GM20000 (cell line): ENCODE results near the gene RAI2.
"Not testable (repeated sequence)": the region's sequence is repeated elsewhere in the genome, so short reads cannot be mapped to it uniquely, and the experiment has no call there.

Experiments used
- DNase-seq: peaks from one replicate; pipeline ENCODE4 v3.0.0; 2012; ENCODE audit warnings: low spot score
- TF ChIP-seq, protein P1 (sequence below): IDR thresholded peaks from 2 replicates; pipeline ENCODE4 v1.5.1; 2012; ENCODE audit warnings: mild to moderate bottlenecking, control low read depth; ENCODE audit errors: extremely low read depth, missing control alignments

Gene RAI2

GRCh38 chrX:17787557-17787956, 73.5 kb downstream of the RAI2 start:
- TF ChIP-seq, protein P1, sequence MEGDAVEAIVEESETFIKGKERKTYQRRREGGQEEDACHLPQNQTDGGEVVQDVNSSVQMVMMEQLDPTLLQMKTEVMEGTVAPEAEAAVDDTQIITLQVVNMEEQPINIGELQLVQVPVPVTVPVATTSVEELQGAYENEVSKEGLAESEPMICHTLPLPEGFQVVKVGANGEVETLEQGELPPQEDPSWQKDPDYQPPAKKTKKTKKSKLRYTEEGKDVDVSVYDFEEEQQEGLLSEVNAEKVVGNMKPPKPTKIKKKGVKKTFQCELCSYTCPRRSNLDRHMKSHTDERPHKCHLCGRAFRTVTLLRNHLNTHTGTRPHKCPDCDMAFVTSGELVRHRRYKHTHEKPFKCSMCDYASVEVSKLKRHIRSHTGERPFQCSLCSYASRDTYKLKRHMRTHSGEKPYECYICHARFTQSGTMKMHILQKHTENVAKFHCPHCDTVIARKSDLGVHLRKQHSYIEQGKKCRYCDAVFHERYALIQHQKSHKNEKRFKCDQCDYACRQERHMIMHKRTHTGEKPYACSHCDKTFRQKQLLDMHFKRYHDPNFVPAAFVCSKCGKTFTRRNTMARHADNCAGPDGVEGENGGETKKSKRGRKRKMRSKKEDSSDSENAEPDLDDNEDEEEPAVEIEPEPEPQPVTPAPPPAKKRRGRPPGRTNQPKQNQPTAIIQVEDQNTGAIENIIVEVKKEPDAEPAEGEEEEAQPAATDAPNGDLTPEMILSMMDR: no peak
- DNase-seq: no peak

- DNase-seq: not testable (repeated sequence)
Measured at GRCh38 chrX:17786554-17787347, 74.3 kb downstream of the RAI2 start.

DNA sequence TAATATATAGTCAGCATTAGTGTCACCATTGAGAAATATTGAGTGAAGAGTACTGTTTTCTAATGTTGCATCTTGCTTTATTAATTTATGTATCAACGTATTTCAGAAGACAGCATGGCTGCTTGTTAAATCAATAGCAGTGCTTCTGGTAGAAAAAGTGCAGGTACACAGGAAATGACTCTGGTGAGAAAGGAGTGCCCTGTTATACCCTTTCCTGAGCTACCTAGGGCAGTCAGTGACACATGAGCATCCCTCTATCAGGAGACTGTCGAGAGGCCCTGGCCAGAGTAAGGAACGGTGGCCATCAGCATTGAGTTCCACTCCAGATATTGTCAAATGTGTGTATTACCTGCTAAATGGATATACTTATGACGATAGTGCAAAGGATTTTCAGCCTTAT, 81.7 kb downstream of the RAI2 start:
- TF ChIP-seq, protein P1: no peak
- DNase-seq: no peak

DNA sequence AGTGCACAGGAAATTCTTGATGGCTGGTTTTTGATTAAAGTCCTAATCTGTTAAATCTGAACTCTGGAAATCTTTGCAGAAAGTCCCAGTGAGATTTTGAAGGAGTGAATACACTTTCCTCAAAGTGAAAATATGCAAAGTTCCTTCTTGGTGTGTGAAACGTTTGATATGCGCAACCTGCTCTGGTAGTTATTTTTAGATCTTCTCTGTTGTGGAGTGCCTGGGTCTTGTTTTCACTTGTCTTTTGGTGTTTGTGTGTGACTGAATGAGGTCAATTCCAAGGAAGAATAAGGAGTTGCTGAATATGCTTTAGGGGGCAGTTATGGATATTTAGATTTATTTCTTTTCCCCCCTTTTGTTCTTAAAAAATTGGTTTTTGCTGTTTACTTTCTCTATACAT, 82.1 kb downstream of the RAI2 start:
- TF ChIP-seq, protein P1: no peak
- no peak for DNase-seq

DNA sequence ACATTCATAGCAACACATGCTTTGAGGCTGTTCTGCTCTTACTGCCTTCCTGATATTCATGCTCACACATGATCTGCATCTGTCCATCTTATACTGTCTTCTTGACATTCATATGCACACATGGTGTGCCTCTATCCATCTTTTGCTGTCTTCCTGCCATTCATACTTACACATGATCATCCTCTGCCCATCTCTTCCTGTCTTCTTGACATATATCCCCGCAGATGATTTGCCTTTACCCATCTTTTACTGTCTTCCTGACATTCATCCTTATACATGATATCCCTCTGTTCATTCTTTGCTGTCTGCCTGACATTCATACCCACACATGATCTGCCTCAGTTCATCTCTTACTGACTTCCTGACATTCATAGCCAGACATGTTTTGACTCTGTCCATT, 87.0 kb downstream of the RAI2 start:
- no peak for DNase-seq
- TF ChIP-seq, protein P1: no peak

- TF ChIP-seq, protein P1: no peak
- no peak for DNase-seq
Measured at GRCh38 chrX:17773221-17773876, 87.7 kb downstream of the RAI2 start.

- DNase-seq: no peak
- TF ChIP-seq, protein P1: no peak
Measured at GRCh38 chrX:17769701-17770269, 91.3 kb downstream of the RAI2 start.

DNA sequence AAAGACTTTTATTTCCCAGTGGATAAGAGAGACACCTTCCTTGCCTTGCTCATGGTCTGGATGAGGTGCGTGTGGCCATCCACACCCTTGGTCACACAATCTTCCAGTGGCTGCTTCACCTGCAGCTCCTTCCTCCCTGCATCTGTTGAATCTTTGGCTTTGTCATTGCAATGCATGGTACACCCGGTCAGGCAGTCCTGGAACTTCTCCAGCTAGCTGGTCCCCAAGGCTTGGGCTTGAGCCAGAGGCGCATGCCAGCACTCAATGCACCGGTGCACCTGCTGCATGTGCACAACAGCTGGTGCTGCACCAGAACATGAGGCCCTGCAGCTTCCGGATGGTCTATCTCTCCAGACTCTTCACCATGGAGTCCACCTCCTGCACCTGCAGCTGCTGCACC, 92.1 kb downstream of the RAI2 start:
- no peak for DNase-seq
- TF ChIP-seq, protein P1: no peak
